B cell (primary cell): ENCODE measurements around the gene NUDT14.

Source experiments
- EZH2 ChIP-seq: IDR thresholded peaks from 2 replicates; pipeline ENCODE4 v1.6.1; 2012; ENCODE audit warnings: borderline replicate concordance, low read depth, mild to moderate bottlenecking, moderate library complexity, low read length; ENCODE audit not compliant: insufficient read depth, poor library complexity, severe bottlenecking
- TF ChIP-seq, protein P1 (sequence below): fragments of 200-600 bp; IDR thresholded peaks from one replicate; pipeline ENCODE4 v1.8.0; 2022; ENCODE audit warnings: antibody characterized with exemption, mild to moderate bottlenecking

DNA sequence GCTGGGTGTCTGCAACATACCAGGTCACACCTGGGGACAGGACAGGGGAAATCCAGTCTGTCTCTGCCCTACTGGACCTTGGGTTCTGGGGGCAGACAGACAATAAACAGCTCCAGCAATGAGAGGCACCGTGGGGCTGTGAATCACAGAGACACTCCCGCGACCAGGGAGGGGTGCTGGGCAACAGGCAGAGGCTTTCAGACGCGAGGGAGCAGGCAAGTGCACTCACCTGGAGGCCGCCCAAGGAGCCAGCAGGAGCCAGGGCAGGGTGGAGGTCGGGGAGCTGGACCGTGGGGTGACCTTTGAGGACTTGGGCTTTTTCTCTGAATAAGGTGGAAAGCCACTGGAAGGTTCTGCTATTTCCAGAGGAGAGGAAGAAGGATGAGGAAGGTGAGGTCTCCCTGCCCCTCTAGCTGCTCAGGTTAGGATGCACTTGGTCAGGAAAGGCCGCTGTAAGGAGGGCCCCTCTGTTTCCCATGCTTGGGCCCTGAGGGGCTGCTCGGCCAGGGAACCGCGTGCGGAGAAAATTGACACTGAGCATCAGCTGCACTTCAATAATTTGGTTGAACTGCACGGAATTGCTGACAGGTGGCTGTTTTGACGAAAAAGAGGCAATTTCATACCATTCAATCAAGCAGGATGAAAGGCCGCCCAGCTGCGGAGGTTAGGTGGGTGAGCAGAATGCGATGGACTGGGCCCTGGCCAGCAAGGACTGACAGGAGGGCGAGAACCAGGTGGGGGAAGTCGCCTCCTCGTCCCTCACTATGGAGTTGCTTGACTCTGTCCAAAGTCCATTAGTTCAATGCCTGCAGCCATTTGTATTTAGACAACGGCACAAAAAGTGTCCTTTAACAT, 54.8 kb downstream of the NUDT14 start:
- TF ChIP-seq, protein P1, sequence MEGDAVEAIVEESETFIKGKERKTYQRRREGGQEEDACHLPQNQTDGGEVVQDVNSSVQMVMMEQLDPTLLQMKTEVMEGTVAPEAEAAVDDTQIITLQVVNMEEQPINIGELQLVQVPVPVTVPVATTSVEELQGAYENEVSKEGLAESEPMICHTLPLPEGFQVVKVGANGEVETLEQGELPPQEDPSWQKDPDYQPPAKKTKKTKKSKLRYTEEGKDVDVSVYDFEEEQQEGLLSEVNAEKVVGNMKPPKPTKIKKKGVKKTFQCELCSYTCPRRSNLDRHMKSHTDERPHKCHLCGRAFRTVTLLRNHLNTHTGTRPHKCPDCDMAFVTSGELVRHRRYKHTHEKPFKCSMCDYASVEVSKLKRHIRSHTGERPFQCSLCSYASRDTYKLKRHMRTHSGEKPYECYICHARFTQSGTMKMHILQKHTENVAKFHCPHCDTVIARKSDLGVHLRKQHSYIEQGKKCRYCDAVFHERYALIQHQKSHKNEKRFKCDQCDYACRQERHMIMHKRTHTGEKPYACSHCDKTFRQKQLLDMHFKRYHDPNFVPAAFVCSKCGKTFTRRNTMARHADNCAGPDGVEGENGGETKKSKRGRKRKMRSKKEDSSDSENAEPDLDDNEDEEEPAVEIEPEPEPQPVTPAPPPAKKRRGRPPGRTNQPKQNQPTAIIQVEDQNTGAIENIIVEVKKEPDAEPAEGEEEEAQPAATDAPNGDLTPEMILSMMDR, result no peak
- no peak for TF ChIP-seq EZH2
